Sciatic nerve (tissue), 2 donors: ENCODE measurements around the gene PIGL. TPM values are rescaled to one million over a fixed set of nuclear protein-coding genes. Genes with fewer than 3 reads are reported as not detected.
A peak's percentile ranks its signal among the peaks of the same experiment; 100 is the strongest.
"Not testable (repeated sequence)": the region's sequence is repeated elsewhere in the genome, so short reads cannot be mapped to it uniquely, and the experiment has no call there.

Experiments
- ATAC-seq: fragments of 200-7000 bp; cut with Tn5 transposase; one replicate; pipeline ENCODE4 v1.9.1; 2020; ENCODE audit warnings: mild to moderate bottlenecking, moderate library complexity
- DNase-seq: peaks from one replicate; pipeline ENCODE4 v3.0.0-alpha.2; 2020; ENCODE audit warnings: low spot score
- intact Hi-C: fragments of 100-400 bp; cut with DNase I; formaldehyde crosslinking; loops from one replicate; pipeline ENCODE4 v1.14.2; 2022
- total RNA-seq: library from RNA; stranded (reverse); fragmentation: NEBNext Ultra II Directional; extraction: Animal tissue kit (Norgen Biotek cat#: 25700); gene quantifications from one replicate; pipeline ENCODE4 v1.2.1, GENCODE V29; 2021
- donor health status: DM: no; HTN: no; CAD: no.
- donor health status: DM: no; HTN: no; CAD: no.

PIGL gene
- 54.7 TPM for total RNA-seq

DNA sequence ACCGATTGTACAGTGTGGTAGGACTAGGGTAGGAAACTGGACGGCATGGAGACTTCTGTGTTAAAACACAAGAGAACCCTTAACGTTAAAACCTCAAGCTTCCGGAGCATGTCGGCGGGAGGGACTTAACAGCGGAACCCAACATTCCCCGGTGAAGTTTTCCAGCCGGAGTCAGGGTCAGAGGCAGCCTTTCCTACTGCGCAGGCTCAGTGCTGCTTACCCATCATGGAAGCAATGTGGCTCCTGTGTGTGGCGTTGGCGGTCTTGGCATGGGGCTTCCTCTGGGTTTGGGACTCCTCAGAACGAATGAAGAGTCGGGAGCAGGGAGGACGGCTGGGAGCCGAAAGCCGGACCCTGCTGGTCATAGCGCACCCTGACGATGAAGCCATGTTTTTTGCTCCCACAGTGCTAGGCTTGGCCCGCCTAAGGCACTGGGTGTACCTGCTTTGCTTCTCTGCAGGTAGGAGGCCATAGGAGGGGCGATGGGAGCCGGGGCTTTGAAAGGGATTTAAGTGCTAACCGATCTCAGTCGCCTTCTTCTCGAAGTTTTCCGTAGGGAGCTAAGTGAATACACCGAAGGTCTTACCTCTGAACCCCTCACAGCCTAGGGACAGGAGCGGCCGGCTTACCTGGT is at the start of gene PIGL:
TSS of gene PIGL (plus strand) at position 209 of the 634 bp plus-strand sequence. CDS start at position 226, 17 bp downstream.
- intact Hi-C loops = no loop called here
- peak; percentile 90 for ATAC-seq
- peak; percentile 91 for DNase-seq

DNA sequence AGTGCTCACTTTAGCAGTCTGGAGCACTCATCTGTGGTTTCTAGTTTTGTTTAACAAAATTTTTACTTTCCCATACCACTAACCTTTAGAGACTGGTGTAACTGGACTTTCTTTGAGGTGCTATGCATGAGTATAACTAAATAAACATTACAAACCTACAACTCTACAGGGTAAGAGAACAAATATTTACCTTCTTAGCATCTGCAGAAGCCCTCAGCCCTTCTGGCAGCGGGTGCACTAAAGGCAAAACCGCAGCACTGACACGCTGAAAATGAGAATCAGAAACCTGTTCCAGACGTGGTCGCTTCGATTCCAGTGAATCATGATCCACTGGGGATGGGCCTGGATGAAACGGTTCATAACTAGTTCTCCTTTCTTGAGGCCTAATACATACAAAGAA is 45.4 kb upstream of the PIGL start:
- DNase-seq (no peak), ATAC-seq (no peak)
- intact Hi-C loops = no loop called here

DNA sequence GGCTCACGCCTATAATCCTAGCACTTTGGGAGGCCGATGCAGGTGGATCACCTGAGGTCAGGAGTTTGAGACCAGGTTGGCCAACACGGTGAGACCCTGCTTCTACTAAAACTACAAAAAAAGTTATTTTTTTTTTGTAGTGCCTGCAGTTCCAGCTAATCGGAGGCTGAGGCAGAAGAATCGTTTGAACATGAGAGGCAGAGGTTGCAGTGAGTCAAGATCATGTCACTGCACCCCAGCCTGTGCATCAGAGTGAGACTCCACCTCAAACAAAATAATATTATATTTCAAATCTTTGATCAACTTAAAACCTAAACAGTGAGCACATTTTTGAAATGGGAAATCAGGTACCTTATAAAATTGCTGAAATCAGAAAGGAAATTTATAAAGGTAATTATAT is 38.2 kb upstream of the PIGL start:
- no peak for DNase-seq
- no peak for ATAC-seq
- intact Hi-C loops = no loop called here

GRCh38 chr17:16181581-16181980 is 35.4 kb upstream of the PIGL start:
- intact Hi-C loops = no loop called here
- DNase-seq (no peak), ATAC-seq (no peak)

GRCh38 chr17:16187642-16188041 is 29.4 kb upstream of the PIGL start:
- ATAC-seq = no peak
- intact Hi-C loops = no loop called here
- no peak for DNase-seq

GRCh38 chr17:16189791-16190348 is 27.1 kb upstream of the PIGL start:
- ATAC-seq = no peak

DNA sequence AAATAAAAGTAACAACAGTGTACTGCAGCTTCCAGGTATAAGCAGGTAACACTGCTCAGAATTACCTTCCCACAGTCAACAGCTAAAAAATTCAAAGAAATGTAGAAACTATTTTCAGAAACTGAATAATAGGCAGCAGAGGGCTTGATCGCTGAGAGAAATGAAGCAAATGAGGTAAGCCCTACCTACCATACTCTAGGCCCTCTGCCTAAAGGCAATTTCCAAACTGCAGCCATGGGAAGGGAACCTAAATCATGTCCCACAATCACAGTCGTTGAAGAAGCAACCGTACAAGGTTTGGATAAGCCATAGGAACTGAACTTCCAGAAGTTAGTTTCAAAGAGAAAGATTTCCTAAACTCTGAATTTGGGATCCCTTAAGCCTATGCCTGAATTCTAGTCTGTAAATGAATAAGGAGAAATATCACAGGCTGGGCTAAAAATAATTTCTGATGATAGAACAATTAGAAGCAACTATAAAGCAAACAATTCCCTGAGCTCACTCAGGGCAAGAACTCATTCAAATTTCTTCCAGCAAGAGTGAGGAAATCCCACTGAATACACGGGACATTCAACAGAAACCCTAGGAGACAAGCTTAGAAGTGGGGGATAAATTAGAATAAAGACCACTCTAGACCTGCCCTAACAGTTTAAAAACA is 26.2 kb upstream of the PIGL start:
- ATAC-seq (no peak), DNase-seq (no peak)
- intact Hi-C loops = no loop called here

More at GRCh38 chr17:16189791-16190348, 27.1 kb upstream of the PIGL start:
- intact Hi-C loops = no loop called here
- no peak for DNase-seq

DNA sequence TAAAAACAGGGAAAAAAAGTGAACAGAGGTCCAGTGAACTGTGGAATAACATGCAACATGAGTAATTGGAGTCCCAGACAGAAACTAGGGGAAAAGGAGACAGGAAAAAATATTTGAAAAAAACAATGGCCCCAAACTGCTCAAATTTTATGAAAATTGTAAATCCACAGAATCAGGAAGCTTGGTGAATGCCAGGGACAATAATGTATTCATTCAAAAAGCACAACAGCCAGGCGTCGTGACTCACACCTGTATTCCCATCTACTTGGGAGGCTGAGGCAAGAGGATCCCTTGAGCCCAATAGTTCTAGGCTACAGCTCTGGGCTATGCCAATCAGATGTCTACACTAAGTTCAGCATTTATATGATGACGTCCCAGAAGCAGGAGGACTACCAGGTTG is 25.4 kb upstream of the PIGL start:
- no peak for ATAC-seq
- no peak for DNase-seq
- intact Hi-C loops = no loop called here

DNA sequence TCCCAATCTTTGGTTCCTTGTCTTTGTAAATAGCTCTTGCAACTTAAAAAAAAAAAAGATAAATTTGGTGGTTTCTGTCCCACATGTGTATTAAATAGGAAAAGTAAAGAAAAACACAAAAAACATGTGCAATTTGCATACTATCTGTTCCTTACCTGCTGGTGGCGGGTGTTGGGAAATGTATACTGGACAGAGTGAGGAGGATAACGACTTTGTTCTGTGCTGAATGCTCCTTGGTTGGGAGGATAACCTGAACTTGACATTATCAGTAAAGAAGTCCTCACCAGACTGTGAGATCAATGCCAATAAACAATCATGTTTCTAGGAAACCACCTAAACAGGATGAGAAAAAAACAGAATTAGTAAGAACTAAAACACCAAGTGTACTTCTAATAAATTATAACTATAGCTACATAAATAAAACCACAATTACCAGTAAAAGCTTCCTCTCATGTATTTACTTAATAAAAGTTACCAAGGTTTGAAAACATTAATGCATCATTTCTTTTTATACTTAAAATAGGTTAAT is 22.6 kb upstream of the PIGL start:
- ATAC-seq, DNase-seq, intact Hi-C loops: not testable (repeated sequence)

- DNase-seq (no peak), ATAC-seq (no peak)
- intact Hi-C loops = no loop called here
Measured at GRCh38 chr17:16197276-16197675, 19.7 kb upstream of the PIGL start.

DNA sequence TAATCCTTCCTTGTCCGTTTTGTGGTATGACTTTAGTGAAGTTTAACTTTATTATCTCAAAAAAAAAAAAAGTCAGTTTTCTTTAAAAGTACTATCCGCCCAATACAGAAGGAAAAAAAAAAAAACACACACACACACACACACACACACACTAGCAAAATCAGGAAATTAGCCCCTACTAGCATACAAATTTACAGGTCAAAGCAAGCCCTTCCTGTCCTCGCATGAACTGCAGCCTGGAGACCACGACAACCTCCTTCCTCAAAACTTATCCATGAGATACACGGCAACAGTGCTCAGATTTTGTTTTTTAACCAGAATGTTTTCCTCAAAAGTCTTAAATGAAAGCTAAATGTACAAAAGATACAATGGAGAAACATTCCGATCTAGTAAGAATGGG is 17.9 kb upstream of the PIGL start:
- DNase-seq (no peak), ATAC-seq (no peak)

DNA sequence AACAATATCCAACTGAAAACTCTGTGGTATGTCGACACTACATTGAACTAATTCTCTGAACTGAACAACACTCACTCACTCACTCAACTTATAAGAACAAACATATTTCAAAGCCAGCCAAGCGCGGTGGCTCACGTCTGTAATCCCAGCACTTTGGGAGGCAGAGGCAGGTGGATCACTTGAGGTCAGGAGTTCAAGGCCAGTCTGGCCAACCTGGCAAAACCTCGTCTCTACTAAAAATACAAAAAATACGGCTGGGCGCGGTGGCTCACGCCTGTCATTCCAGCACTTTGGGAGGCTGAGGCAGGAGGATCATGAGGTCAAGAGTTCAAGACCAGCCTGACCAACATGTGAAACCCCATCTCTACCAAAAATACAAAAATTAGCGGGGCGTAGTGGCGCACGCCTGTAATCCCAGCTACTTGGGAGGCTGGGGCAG is 15.3 kb upstream of the PIGL start:
- not testable (repeated sequence) for ATAC-seq

More for the DNA sequence above, 17.9 kb upstream of the PIGL start:
- intact Hi-C loops = no loop called here

DNA sequence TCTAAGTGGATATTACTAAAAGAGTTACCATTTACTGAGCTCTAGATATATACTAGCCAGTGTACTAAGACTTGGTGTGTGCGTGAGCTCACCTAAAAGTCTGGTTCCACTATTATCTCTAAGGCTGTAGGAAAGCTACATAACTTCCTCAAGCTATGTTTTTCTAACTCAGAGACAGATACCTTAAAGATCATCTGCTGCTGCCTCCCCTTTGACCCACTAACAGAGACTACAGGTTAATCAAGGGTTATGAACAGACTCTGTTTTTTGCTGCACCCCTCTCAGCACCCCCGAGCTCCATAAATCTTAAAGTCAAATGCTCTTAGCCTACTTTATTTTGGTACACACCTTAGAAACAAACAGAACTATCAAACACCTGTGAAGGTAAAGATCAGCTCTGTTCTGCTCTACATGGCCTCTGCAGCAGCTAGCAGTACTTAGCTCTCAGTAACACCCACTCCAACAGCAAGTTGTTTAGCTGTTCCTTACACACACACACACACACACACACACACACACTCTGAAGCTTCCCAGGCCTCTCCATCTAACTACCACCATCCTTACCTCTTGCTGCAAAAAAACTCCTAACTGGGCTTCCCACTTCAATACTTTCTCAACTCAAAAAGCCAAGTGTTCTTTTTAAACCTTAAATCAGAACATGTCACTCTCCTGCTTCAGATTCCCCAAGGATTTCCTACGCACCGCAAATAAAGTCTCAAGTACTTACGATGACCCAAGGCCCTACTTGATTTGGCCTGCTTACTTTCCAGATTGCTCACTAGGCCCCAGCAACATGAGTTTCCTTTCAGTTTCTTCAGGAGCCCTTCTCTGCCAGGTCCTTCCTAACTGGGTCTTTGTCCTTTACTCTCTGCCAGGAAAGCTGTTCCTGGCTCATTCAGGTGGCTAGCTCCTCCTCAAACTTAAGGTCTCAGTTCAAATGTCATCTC is 14.2 kb upstream of the PIGL start:
- DNase-seq, intact Hi-C loops, ATAC-seq: not testable (repeated sequence)

More for the DNA sequence above, 15.3 kb upstream of the PIGL start:
- intact Hi-C loops, DNase-seq: not testable (repeated sequence)

- DNase-seq, ATAC-seq, intact Hi-C loops: not testable (repeated sequence)
Measured at GRCh38 chr17:16204763-16205162, 12.2 kb upstream of the PIGL start.

GRCh38 chr17:16211590-16211989 is 5.4 kb upstream of the PIGL start:
- intact Hi-C loops = no loop called here
- no peak for DNase-seq
- no peak for ATAC-seq

GRCh38 chr17:16212793-16213192 is 4.2 kb upstream of the PIGL start:
- DNase-seq = no peak
- ATAC-seq = no peak
- intact Hi-C loops = no loop called here

DNA sequence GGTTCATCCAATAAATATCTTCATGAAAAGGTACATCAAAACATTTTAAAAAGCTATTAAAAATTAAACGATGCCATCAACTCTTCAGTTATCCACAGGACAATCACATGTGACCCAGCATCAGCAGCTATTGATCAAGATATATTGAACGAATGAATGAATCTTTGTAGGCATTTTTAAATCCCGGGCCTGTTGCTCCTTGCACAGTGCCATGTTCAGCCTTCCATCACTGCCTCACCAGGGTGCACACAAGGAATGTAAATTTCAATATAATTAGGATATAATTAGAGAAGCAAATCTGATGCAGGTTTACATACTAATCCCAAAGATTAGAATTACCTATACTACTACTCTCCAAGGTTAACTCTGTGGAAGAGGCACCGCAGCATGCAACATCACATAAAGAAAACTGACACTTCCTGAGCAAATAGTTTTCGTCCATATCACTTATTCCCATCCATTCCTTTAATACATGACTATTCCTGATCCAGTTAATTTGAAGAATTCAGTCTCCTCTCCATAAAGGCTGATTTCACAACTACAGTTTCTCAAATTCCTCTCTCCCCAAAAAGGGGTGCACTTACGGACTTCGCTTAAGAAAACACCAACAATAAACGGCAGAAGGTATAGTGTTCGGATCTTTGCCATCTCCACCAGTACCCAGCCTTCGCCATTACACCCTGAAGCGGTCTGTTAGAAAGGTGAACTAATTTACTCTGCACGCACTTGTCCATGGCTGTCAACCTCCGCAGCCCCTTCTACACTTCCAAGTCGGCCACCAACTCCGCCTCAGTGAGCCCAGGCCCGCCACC is 2.6 kb upstream of the PIGL start:
- ATAC-seq = no peak
- no peak for DNase-seq
- intact Hi-C loops = no loop called here

DNA sequence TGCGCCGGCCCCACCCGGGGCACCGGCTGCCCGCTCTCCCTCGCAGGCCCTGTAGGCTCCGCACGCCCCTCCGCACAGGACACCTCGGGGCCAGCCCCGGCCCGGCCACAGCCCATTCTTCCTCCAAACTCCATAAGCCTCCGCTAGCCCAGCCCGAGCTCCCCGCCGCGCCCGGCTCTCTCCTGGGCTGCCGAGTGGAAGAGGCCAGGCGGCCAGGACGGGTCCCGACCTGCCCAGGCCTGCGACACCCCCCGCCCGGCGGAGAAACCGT is 2.1 kb upstream of the PIGL start:
- intact Hi-C loops = no loop called here
- DNase-seq (no peak), ATAC-seq (peak; percentile 16)
